NCI-H1436 (cell line): ENCODE results near the gene BRSK2.
"Not testable (repeated sequence)": the region's sequence is repeated elsewhere in the genome, so short reads cannot be mapped to it uniquely, and the experiment has no call there.

Experiments used
- DNase-seq: peaks from one replicate; lab custom pipeline; 2025; lab: John Stamatoyannopoulos, UW

BRSK2 gene

DNA sequence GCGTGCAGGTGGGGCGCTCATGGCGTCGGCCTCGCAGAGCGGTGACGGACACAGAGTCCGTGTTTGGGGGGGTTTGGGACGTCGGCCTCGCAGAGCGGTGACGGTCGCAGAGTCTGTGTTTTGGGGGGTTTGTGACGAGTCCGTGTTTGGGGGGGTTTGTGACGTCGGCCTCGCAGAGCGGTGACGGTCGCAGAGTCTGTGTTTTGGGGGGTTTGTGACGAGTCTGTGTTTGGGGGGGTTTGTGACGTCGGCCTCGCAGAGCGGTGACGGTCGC lies 20.1 kb downstream of the BRSK2 start:
- DNase-seq: not testable (repeated sequence)

DNA sequence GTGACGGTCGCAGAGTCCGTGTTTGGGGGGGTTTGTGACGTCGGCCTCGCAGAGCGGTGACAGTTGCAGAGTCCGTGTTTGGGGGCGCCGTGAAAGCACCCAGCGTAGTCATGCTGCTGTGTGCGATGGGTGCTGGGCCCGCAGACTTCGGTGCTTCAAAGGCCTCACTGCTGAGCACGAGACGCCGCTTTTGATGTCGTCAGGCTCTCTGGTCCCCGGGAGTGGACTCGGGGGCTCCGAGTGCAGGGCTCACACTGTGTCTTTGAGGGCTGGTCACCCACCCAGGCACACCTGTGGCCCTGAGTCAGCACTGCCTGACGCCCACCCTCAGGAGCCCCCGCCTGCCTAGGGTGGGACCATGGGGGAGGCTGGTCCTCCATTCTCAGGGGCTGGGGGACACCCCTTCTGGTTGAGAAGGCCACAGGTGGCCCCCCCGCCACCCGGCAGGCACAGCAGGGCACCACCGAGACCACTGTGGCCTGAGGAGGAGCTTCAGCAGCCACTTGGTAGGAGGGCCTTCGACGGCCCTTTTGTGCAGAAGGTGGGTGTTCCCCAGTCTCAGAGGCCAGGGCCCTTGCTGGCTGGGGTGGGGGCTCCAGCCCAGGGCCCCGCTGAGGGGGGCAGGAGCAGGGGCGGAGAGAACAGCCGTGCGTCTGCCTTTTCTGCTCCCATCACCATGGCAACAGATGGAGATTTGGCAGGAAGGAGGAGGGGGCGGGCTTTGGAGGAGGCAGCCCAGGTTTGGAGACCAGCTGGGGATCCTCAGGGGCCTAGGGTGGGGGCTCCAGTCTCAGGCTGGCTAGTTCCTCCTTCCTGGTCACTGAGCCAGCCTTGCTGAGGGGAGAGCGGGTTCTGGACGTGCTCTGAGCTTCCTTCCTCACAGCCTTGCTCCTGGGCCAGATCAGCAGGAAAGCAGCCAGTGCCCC lies 20.9 kb downstream of the BRSK2 start:
- DNase-seq: no peak

DNA sequence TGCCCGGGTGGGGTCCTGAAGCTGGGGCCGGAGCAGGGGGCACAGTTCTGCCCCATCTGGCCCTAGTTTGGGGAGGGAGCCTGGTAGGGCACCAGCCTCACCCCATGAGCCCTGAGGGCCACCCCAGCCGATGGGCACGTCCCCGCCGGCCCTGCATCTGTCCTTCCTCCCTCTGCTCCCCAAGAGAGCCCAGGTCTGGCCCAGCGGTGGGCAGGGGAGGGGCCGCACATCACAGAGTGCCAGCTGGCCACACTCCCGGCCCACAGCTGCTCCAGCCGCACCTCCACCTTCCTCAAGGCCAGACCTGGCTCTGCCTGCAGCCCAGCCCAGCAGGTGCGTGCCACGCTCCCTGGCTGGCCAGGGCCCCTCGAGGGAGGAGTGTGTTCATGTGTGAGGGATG lies 21.6 kb downstream of the BRSK2 start:
- no peak for DNase-seq

DNA sequence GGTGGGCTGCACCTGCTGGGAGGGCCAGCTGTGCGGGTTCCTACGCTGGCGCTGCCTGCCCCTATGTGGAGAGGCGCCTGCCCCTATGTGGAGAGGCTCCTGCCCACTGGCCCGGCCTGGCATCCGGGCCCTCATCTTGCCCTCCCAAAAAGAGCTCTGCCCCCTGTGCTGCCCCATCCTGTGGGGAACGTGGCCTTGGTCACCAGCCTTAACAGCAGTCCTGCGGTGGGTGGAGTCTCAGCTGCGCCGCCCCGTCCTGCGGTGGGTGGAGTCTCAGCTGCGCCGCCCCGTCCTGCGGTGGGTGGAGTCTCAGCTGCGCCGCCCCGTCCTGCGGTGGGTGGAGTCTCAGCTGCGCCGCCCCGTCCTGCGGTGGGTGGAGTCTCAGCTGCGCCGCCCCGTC lies 22.0 kb downstream of the BRSK2 start:
- DNase-seq: not testable (repeated sequence)

DNA sequence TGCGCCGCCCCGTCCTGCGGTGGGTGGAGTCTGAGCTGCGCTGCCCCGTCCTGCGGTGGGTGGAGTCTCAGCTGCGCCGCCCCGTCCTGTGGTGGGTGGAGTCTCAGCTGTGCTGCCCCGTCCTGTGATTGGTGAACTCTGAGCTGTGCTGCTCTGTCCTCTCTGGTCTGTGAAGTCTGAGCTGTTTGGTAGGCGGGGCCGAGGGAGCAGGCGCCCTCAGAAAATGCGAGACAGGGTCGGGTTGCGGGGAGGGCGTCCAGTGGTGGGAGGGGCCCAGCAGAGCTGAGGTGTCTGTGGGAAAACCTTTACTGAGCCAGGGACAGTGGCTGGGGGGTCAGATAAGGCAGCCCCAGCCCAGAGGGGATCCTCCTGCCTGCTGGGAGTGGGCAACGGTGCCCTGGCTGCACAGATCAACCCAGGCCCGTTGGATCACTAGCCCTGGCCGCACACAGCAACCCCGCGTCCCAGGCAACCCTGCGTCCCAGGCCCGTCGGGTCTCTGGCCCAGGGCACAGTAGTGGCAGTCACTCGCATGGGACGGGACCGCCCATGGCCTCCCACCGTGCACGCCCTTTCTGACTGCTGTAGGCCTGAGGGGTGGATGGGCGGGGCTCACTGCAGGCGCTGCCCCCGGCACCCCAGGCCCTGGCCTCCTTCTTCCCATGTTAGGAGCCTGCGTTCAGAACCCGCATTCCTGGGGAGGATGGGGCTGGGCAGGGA lies 22.8 kb downstream of the BRSK2 start:
- no peak for DNase-seq

- no peak for DNase-seq
These were observed 24.9 kb downstream of the BRSK2 start for GRCh38 chr11:1414650-1415049.

- no peak for DNase-seq
These were observed 25.9 kb downstream of the BRSK2 start for GRCh38 chr11:1415631-1416030.

DNA sequence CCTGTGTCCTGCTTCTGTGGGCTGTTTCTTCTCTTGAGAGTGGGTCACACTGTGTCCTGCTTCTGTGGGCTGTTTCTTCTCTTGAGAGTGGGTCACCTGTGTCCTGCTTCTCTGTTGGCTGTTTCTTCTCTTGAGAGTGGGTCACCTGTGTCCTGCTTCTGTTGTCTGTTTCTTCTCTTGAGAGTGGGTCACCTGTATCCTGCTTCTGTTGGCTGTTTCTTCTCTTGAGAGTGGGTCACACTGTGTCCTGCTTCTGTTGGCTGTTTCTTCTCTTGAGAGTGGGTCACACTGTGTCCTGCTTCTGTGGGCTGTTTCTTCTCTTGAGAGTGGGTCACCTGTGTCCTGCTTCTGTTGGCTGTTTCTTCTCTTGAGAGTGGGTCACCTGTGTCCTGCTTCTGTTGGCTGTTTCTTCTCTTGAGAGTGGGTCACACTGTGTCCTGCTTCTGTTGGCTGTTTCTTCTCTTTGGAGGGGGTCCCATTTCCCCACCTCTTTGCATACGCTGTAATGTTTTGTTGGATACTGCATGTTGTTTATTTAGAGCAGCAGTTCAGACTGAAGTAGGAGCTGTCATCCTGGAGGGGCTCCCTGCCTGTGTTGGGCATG lies 28.6 kb downstream of the BRSK2 start:
- DNase-seq: not testable (repeated sequence)

GRCh38 chr11:1419811-1420210 lies 30.1 kb downstream of the BRSK2 start:
- DNase-seq: no peak

DNA sequence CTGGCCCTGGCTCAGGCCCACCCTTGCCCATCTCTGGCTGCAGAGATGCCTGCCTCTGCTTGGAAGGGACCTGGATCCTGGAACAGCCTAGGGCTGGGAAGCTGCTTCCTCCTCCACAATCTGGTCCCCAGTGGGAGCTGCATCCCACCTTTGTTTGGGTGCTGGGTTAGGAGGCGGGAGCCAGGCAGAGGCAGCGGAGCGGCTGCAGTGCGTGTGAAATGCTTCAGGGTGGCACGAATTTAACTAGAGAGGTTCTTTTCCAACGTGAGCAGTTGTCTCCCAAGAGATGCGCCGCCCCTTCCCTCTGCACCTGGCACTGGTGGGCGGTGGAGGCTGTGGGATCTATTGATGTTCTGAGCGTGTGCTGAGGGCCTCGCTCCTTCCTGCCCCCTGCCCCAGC lies 31.6 kb downstream of the BRSK2 start:
- no peak for DNase-seq

GRCh38 chr11:1422481-1422880 lies 32.7 kb downstream of the BRSK2 start:
- no peak for DNase-seq

DNA sequence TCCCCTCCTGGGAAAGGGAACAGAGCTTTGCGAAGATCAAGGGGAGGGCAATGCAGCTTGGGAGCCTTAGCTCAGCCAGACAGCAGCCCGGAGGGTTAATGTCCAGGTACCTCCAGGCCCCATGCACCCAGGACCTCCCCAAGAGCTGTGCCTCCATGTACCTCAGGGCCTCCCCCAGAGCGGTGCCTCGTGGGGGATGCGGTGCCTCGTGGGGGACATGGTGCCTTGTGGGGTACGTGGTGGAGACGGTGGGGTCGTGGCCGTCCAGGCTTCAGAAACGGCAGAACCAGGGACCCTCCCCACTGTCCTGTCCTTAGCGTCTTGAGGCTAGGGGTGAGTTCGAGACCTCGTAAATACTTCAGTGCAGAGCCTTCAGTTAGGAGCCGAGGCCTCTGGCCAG lies 33.2 kb downstream of the BRSK2 start:
- DNase-seq: no peak

DNA sequence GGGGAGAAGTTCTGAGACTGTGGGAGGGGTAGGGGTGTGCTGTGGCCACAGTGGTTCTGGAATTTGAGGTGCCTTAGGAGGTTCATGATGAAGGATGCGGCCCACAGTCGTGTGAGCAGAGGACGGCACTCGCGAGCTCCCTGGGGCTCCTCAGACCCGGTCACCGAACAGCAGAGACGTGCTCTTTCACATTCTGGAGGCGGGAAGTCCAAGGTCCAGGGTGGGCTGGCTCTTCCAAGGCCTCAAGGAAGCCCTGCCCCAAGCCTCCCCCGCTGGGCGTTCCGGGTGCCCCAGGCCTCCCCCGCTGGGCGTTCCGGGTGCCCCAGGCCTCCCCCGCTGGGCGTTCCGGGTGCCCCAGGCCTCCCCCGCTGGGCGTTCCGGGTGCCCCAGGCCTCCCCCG lies 33.7 kb downstream of the BRSK2 start:
- DNase-seq: not testable (repeated sequence)

- no peak for DNase-seq
These were observed 35.3 kb downstream of the BRSK2 start for GRCh38 chr11:1425006-1425405.

DNA sequence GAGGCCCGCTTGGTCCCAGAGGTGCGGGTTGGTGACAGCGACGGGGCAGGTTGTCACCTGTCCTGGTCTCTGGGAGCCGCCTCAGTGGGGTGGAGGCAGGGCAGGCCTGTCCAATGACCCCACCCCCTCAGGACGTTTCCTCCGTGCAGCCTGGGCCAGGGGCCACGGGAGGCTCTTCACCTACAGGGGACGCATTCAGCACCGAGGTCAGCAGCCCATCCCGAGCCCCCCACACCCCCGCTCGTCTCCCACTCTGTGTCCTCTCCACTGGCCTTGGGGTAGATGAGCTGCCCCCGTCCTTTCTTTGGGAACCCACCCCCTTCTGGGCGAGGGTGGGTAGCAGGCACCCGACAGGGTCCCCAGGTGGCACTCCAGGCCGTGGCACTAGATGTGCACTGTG lies 35.7 kb downstream of the BRSK2 start:
- no peak for DNase-seq

GRCh38 chr11:1428762-1429316 lies 39.1 kb downstream of the BRSK2 start:
- DNase-seq: no peak

GRCh38 chr11:1433568-1433967 lies 43.8 kb downstream of the BRSK2 start:
- no peak for DNase-seq

- no peak for DNase-seq
These were observed 44.4 kb downstream of the BRSK2 start for GRCh38 chr11:1433977-1434640.

GRCh38 chr11:1435479-1435819 lies 45.7 kb downstream of the BRSK2 start:
- DNase-seq: not testable (repeated sequence)

GRCh38 chr11:1435820-1436467 lies 46.2 kb downstream of the BRSK2 start:
- DNase-seq: no peak

- DNase-seq: no peak
These were observed 46.8 kb downstream of the BRSK2 start for GRCh38 chr11:1436468-1437039.

DNA sequence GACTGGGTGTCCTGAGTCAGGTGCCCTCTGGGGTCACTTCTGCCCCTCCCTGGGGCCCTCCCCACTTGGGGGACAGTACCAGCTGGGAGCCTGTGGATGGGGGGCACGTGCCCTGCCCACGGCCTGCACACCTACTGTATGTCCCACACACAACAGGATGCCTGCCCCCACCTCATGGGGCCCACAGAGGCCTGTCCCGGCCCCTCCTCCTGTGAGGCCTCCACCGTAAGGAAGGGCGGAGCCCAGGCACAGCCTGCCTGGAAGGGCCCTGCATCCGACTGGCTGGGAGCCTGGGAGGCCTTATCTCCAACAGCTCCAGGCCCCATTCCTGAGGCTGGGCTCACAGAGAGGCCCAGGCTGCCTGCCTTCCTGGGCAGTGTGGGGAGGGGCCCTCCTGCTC lies 47.8 kb downstream of the BRSK2 start:
- no peak for DNase-seq
